OCI-LY7 (cell line): ENCODE results near the gene GALNT5. TPM values are rescaled to one million over a fixed set of nuclear protein-coding genes. Genes with fewer than 3 reads are reported as not detected.

Experiments used
- BruUV-seq: library from RNA; stranded (reverse); fragments of 400-500 nt; replicated peaks from 2 replicates; lab custom pipeline; 2021; lab: Mats Ljungman, UMichigan
- CTCF ChIA-PET: fragments of 300-600 bp; sonication (Branson Sonifier 250); formaldehyde crosslinking; loops from one replicate; lab custom pipeline; 2022; ENCODE audit warnings: antibody characterized with exemption; ENCODE audit not compliant: unreplicated experiment; lab: Charles Lee
- POLR2A ChIA-PET: fragments of 300-600 bp; sonication (Branson Sonifier 250); formaldehyde crosslinking; loops from one replicate; lab custom pipeline; 2022; ENCODE audit warnings: antibody characterized with exemption; lab: Charles Lee
- DNase-seq: peaks from one replicate; pipeline ENCODE4 v3.0.0-alpha.2; 2015; ENCODE audit warnings: low spot score
- H2AFZ ChIP-seq: fragments of 200-600 bp; sonication (generic), shearing (Covaris generic); 2 replicates; pipeline ENCODE4 v1.6.1; 2014; ENCODE audit warnings: mild to moderate bottlenecking, antibody characterized with exemption, low read length, moderate library complexity
- H3K27ac ChIP-seq: fragments of 200-600 bp; sonication (generic); 2 replicates; pipeline ENCODE4 v1.5.1; 2014; ENCODE audit warnings: mixed run types, low read depth, mild to moderate bottlenecking, moderate library complexity, low read length, inconsistent platforms; ENCODE audit not compliant: poor library complexity, severe bottlenecking
- H3K36me3 ChIP-seq: fragments of 200-600 bp; sonication (generic); 2 replicates; pipeline ENCODE4 v1.6.1; 2014; ENCODE audit warnings: mild to moderate bottlenecking, antibody characterized with exemption, low read length, moderate library complexity, mixed read lengths; ENCODE audit not compliant: insufficient read depth
- H3K4me1 ChIP-seq: fragments of 200-600 bp; sonication (generic); 2 replicates; pipeline ENCODE4 v1.5.1; 2014; ENCODE audit warnings: mild to moderate bottlenecking, low read length; ENCODE audit not compliant: insufficient read depth, poor library complexity, severe bottlenecking
- H3K4me2 ChIP-seq: fragments of 200-600 bp; sonication (generic); 2 replicates; pipeline ENCODE4 v1.6.1; 2014; ENCODE audit warnings: mild to moderate bottlenecking, low read length
- H3K4me3 ChIP-seq: fragments of 200-600 bp; sonication (generic); 2 replicates; pipeline ENCODE4 v1.5.1; 2014; ENCODE audit warnings: mild to moderate bottlenecking, low read depth, low read length; ENCODE audit not compliant: poor library complexity, severe bottlenecking
- H3K79me2 ChIP-seq: fragments of 200-600 bp; sonication (generic); 2 replicates; pipeline ENCODE4 v1.6.1; 2016; ENCODE audit warnings: low read depth, mild to moderate bottlenecking, low read length, moderate library complexity, mixed read lengths; ENCODE audit not compliant: insufficient read depth
- H3K9me2 ChIP-seq: fragments of 200-600 bp; sonication (generic); 2 replicates; pipeline ENCODE4 v1.6.1; 2016; ENCODE audit warnings: mild to moderate bottlenecking, low read length, mixed read lengths; ENCODE audit not compliant: insufficient read depth
- H3K9me3 ChIP-seq: fragments of 200-600 bp; sonication (generic); 2 replicates; pipeline ENCODE4 v1.6.1; 2014; ENCODE audit warnings: mild to moderate bottlenecking, mixed run types, low read length, mixed read lengths
- H4K20me1 ChIP-seq: fragments of 200-600 bp; sonication (generic); 2 replicates; pipeline ENCODE4 v1.6.1; 2014; ENCODE audit warnings: mild to moderate bottlenecking, antibody characterized with exemption, low read length, moderate library complexity, mixed read lengths; ENCODE audit not compliant: insufficient read depth
- EZH2phosphoT487 ChIP-seq: fragments of 200-600 bp; sonication (generic); IDR thresholded peaks from 2 replicates; pipeline ENCODE4 v1.6.1; 2018; ENCODE audit warnings: low read depth, borderline replicate concordance, mild to moderate bottlenecking, mixed run types, antibody characterized with exemption, low read length, moderate library complexity, mixed read lengths
- intact Hi-C: fragments of 100-400 bp; cut with micrococcal nuclease; formaldehyde crosslinking; loops from one replicate; pipeline ENCODE4 v1.10.0; 2022; ENCODE audit not compliant: unreplicated experiment
- total RNA-seq, 2 experiments: library from RNA; depleted of rRNA in 1 of 2; stranded (reverse); fragments of >200 nt in 1 of 2; shearing (Covaris generic) in 1 of 2; gene quantifications; 2 replicates each; pipeline ENCODE4 v1.2.3, GENCODE V29; 2014 to 2022
- TF ChIP-seq, protein P1 (sequence below): fragments of 200-600 bp; sonication (generic); conservative IDR thresholded peaks from 2 replicates; pipeline ENCODE4 v1.5.1; 2014; ENCODE audit warnings: mild to moderate bottlenecking, antibody characterized with exemption, low read length, moderate library complexity, mixed read lengths

Gene GALNT5
- total RNA-seq, 2 experiments from 2014 or later: not detected

DNA sequence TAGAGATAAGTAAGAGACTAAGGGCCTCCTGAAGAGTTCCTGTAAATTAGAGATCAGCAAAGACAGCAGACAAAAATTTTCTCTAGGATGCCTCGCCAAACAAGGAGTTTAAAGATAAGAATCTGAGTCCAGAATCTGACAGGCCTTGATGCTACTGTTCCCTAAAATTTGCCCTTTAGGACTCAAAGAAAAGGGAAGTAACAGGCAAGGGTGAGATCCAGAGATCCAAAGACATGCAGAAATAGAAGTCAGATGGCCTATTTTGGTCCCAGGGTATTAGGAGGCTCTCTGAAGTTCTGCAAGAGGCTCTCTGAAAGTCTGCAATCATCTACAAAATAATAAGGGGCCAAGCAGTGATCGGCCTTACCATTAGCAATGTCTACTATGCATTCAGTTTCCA lies 33.0 kb downstream of the GALNT5 start:
- BruUV-seq: no TSS peak
- ChIA-PET CTCF (no interaction called here), POLR2A (no interaction called here)
- Histone ChIP-seq H3K4me3 (no peak overlapping the region), H3K79me2 (no peaks in the 10 kb centered on the region), H3K4me1 (no peaks in the 10 kb centered on the region), H4K20me1 (no peaks in the 10 kb centered on the region), H3K9me3 (no peaks in the 10 kb centered on the region), H3K36me3 (no peaks in the 10 kb centered on the region), H3K9me2 (no peaks in the 10 kb centered on the region), H2AFZ (no peak overlapping the region), H3K27ac (no peak overlapping the region), H3K4me2 (no peak overlapping the region)
- no peak for DNase-seq
- intact Hi-C loops: no loop called here
- TF ChIP-seq EZH2phosphoT487: no peak
- TF ChIP-seq, protein P1, sequence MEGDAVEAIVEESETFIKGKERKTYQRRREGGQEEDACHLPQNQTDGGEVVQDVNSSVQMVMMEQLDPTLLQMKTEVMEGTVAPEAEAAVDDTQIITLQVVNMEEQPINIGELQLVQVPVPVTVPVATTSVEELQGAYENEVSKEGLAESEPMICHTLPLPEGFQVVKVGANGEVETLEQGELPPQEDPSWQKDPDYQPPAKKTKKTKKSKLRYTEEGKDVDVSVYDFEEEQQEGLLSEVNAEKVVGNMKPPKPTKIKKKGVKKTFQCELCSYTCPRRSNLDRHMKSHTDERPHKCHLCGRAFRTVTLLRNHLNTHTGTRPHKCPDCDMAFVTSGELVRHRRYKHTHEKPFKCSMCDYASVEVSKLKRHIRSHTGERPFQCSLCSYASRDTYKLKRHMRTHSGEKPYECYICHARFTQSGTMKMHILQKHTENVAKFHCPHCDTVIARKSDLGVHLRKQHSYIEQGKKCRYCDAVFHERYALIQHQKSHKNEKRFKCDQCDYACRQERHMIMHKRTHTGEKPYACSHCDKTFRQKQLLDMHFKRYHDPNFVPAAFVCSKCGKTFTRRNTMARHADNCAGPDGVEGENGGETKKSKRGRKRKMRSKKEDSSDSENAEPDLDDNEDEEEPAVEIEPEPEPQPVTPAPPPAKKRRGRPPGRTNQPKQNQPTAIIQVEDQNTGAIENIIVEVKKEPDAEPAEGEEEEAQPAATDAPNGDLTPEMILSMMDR: no peak

DNA sequence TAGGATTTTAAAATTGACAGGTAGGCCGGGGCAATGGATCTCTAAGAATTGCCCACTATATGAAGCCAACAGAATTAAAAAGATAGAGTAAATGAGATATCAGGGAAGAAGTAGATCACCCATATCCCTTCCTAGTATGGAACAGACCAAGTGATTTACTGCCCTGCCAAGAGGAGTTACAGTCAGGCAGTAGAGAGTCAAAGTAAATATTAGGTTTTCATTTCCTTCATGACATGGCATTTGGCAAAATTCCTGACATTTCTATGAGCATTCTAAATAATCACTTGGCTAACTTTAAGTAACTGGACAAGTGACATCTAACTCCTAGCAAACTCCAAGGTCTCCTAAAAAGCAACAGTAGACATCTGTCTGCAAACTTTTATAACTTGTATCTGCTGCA lies 33.5 kb downstream of the GALNT5 start:
- BruUV-seq: no TSS peak

DNA sequence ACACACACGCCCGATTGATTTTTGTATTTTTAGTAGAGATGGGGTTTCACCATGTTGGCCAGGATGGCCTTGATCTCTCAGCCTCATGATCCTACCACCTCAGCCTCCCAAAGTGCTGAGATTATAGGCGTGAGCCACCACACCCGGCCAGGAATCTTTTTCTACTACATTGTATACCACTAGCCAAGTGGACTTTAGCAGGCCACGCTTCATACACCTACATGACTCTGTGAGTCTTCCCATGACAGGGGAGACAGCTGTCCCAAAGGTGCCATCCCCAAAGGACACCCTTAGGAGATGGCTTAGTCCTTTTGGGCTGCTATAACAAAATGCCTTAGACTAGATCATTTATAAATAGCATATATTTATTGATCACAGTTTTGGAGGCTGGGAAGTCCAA lies 35.3 kb downstream of the GALNT5 start:
- CTCF ChIA-PET: no interaction called here

More for the DNA sequence above, 33.5 kb downstream of the GALNT5 start:
- H3K4me3 ChIP-seq: no peak overlapping the region
- no peaks in the 10 kb centered on the region for H3K9me3 ChIP-seq
- no peak overlapping the region for H2AFZ ChIP-seq
- H3K36me3 ChIP-seq: no peaks in the 10 kb centered on the region
- no peaks in the 10 kb centered on the region for H3K4me1 ChIP-seq
- intact Hi-C loops: no loop called here
- no peaks in the 10 kb centered on the region for H3K9me2 ChIP-seq
- ChIA-PET CTCF (no interaction called here), POLR2A (no interaction called here)
- no peaks in the 10 kb centered on the region for H4K20me1 ChIP-seq
- TF ChIP-seq EZH2phosphoT487: no peak
- TF ChIP-seq, protein P1: no peak
- H3K4me2 ChIP-seq: no peak overlapping the region
- H3K27ac ChIP-seq: no peak overlapping the region
- H3K79me2 ChIP-seq: no peaks in the 10 kb centered on the region
- no peak for DNase-seq

More for the DNA sequence above, 35.3 kb downstream of the GALNT5 start:
- H3K4me1 ChIP-seq: no peaks in the 10 kb centered on the region
- no peaks in the 10 kb centered on the region for H3K79me2 ChIP-seq
- intact Hi-C loops: no loop called here
- POLR2A ChIA-PET: interaction anchor here (0.5 kb wide), 1 partner anchor 1675 kb away, joined by 3 read pairs; no protein-coding TSS in a partner anchor
- H3K36me3 ChIP-seq: no peaks in the 10 kb centered on the region
- no peak overlapping the region for H3K4me3 ChIP-seq
- no peak overlapping the region for H3K4me2 ChIP-seq
- TF ChIP-seq, protein P1: no peak
- TF ChIP-seq EZH2phosphoT487: no peak
- BruUV-seq: no TSS peak
- H2AFZ ChIP-seq: no peak overlapping the region
- H3K9me2 ChIP-seq: no peaks in the 10 kb centered on the region
- DNase-seq: no peak
- no peaks in the 10 kb centered on the region for H3K9me3 ChIP-seq
- H3K27ac ChIP-seq: no peak overlapping the region
- H4K20me1 ChIP-seq: no peaks in the 10 kb centered on the region
